ENCODE results near the gene TIPARP.

TIPARP gene

GRCh38 chr3:156682501-156682900 lies 8.1 kb downstream of the TIPARP start:
- Histone ChIP-seq H3K4me2 (ENCODE audit: low read depth, low read length, poor library complexity, severe bottlenecking) (peak overlapping the region; percentile 85), H3F3A (ENCODE audit: low read depth) (no peaks in the 10 kb centered on the region), H3K79me2 (ENCODE audit: insufficient read depth, low read length) (peaks cover 77% of the 10 kb centered on the region), H3K36me3 (ENCODE audit: insufficient read depth, low read length) (peaks cover 7% of the 10 kb centered on the region; the same call in 1 of the 2 replicates), H3K9me2 (replicated peaks; ENCODE audit: low read depth, low read length) (no peaks in the 10 kb centered on the region), H3K4me3 (ENCODE audit: low read length, poor library complexity, severe bottlenecking) (peak overlapping the region; percentile 85), H3K9ac (ENCODE audit: low read depth, low read length, poor library complexity, severe bottlenecking) (no peak overlapping the region), H2AFZ (ENCODE audit: low read length) (no peak overlapping the region), H3K9me3 (ENCODE audit: insufficient read depth, low read depth, low read length) (no peaks in the 10 kb centered on the region), H3K4me1 (ENCODE audit: insufficient read depth, low read length, poor library complexity, severe bottlenecking) (peaks cover 84% of the 10 kb centered on the region), H4K20me1 (ENCODE audit: insufficient read depth, low read length, poor library complexity, severe bottlenecking) (peaks cover 76% of the 10 kb centered on the region), H3K27me3 (ENCODE audit: insufficient read depth, low read length, poor library complexity, severe bottlenecking) (no peaks in the 10 kb centered on the region)
- TF ChIP-seq EZH2phosphoT487 (IDR thresholded peaks at IDR 0.05; ENCODE audit: borderline replicate concordance): no peak
- no peak for TF ChIP-seq CTCF (conservative IDR thresholded peaks at IDR 0.05; ENCODE audit: low read length)

- Histone ChIP-seq H3K79me2 (ENCODE audit: insufficient read depth, low read length) (peaks cover 77% of the 10 kb centered on the region), H3K4me2 (ENCODE audit: low read depth, low read length, poor library complexity, severe bottlenecking) (peak overlapping the region; percentile 85), H2AFZ (ENCODE audit: low read length) (no peak overlapping the region), H3K36me3 (ENCODE audit: insufficient read depth, low read length) (peaks cover 6% of the 10 kb centered on the region; the same call in 1 of the 2 replicates), H3K9ac (ENCODE audit: low read depth, low read length, poor library complexity, severe bottlenecking) (no peak overlapping the region), H3K9me2 (replicated peaks; ENCODE audit: low read depth, low read length) (no peaks in the 10 kb centered on the region), H3K4me3 (ENCODE audit: low read length, poor library complexity, severe bottlenecking) (no peak overlapping the region), H4K20me1 (ENCODE audit: insufficient read depth, low read length, poor library complexity, severe bottlenecking) (peaks cover 71% of the 10 kb centered on the region), H3K9me3 (ENCODE audit: insufficient read depth, low read depth, low read length) (no peaks in the 10 kb centered on the region), H3F3A (ENCODE audit: low read depth) (no peaks in the 10 kb centered on the region), H3K4me1 (ENCODE audit: insufficient read depth, low read length, poor library complexity, severe bottlenecking) (peaks cover 81% of the 10 kb centered on the region), H3K27me3 (ENCODE audit: insufficient read depth, low read length, poor library complexity, severe bottlenecking) (no peaks in the 10 kb centered on the region)
- TF ChIP-seq CTCF (conservative IDR thresholded peaks at IDR 0.05; ENCODE audit: low read length) (no peak), EZH2phosphoT487 (IDR thresholded peaks at IDR 0.05; ENCODE audit: borderline replicate concordance) (no peak)
These were observed 8.6 kb downstream of the TIPARP start for GRCh38 chr3:156682963-156683362.

GRCh38 chr3:156685198-156685597 lies 10.8 kb downstream of the TIPARP start:
- no peak for TF ChIP-seq EZH2phosphoT487 (IDR thresholded peaks at IDR 0.05; ENCODE audit: borderline replicate concordance)
- no peak for TF ChIP-seq CTCF (conservative IDR thresholded peaks at IDR 0.05; ENCODE audit: low read length)
- Histone ChIP-seq H3K36me3 (ENCODE audit: insufficient read depth, low read length) (no peaks in the 10 kb centered on the region), H3K4me1 (ENCODE audit: insufficient read depth, low read length, poor library complexity, severe bottlenecking) (peaks cover 62% of the 10 kb centered on the region), H3K9ac (ENCODE audit: low read depth, low read length, poor library complexity, severe bottlenecking) (peak overlapping the region; percentile 13), H3K9me2 (replicated peaks; ENCODE audit: low read depth, low read length) (no peaks in the 10 kb centered on the region), H3K79me2 (ENCODE audit: insufficient read depth, low read length) (peaks cover 73% of the 10 kb centered on the region), H3K9me3 (ENCODE audit: insufficient read depth, low read depth, low read length) (no peaks in the 10 kb centered on the region), H4K20me1 (ENCODE audit: insufficient read depth, low read length, poor library complexity, severe bottlenecking) (peaks cover 51% of the 10 kb centered on the region), H3K4me3 (ENCODE audit: low read length, poor library complexity, severe bottlenecking) (peak overlapping the region; percentile 19), H3K27me3 (ENCODE audit: insufficient read depth, low read length, poor library complexity, severe bottlenecking) (no peaks in the 10 kb centered on the region), H3K4me2 (ENCODE audit: low read depth, low read length, poor library complexity, severe bottlenecking) (peak overlapping the region; percentile 41), H2AFZ (ENCODE audit: low read length) (no peak overlapping the region), H3F3A (ENCODE audit: low read depth) (no peaks in the 10 kb centered on the region)
